H1 (cell line): ENCODE data around the gene SMARCC1. TPM values are rescaled to one million over a fixed set of nuclear protein-coding genes. Genes with fewer than 3 reads are reported as not detected.

Experiments used
- CTCF ChIA-PET: fragments of 300-600 bp; sonication (Branson Sonifier 250); formaldehyde crosslinking; loops from one replicate; lab custom pipeline; 2021; ENCODE audit not compliant: partially characterized antibody; lab: Charles Lee
- POLR2A ChIA-PET: fragments of 300-600 bp; sonication (Branson Sonifier 250); formaldehyde crosslinking; loops from one replicate; lab custom pipeline; 2021; ENCODE audit warnings: inconsistent platforms; ENCODE audit not compliant: partially characterized antibody; lab: Charles Lee
- DNase-seq, 2 experiments: peaks; one replicate each; pipeline versions ENCODE4 v3.0.0 to v3.0.0-alpha.2; 2010 to 2022; ENCODE audit warnings: low spot score in 2 of 2, low read depth in 1 of 2, mixed read lengths in 1 of 2
- FAIRE-seq: peaks from 2 replicates; lab custom pipeline; 2011; peaks lifted over from hg19 to GRCh38; lab: Jason Lieb, UNC
- H2AFZ ChIP-seq: 2 replicates; pipeline ENCODE4 v1.8.1; 2012; ENCODE audit warnings: low read length, inconsistent platforms
- H2AK5ac ChIP-seq: 2 replicates; pipeline ENCODE4 v1.6.1; 2013; ENCODE audit warnings: low read depth, low read length
- H2BK120ac ChIP-seq: replicated peaks from 2 replicates; pipeline ENCODE3; 2013; ENCODE audit warnings: low read depth, low read length, inconsistent platforms
- H2BK12ac ChIP-seq: 2 replicates; pipeline ENCODE4 v1.6.1; 2013; ENCODE audit warnings: low read depth, low read length
- H2BK15ac ChIP-seq: 2 replicates; pipeline ENCODE4 v1.6.1; 2013; ENCODE audit warnings: low read length
- H2BK20ac ChIP-seq: 2 replicates; pipeline ENCODE4 v1.6.1; 2013; ENCODE audit warnings: low read length
- H2BK5ac ChIP-seq: 2 replicates; pipeline ENCODE4 v1.6.1; 2013; ENCODE audit warnings: low read depth, low read length
- H3K14ac ChIP-seq: 2 replicates; pipeline ENCODE4 v1.6.1; 2013; ENCODE audit warnings: inconsistent platforms; ENCODE audit not compliant: insufficient read length
- H3K18ac ChIP-seq: 2 replicates; pipeline ENCODE4 v1.6.1; 2013; ENCODE audit warnings: low read length; ENCODE audit errors: extremely low read depth
- H3K23ac ChIP-seq: 2 replicates; pipeline ENCODE4 v1.6.1; 2013; ENCODE audit warnings: inconsistent platforms; ENCODE audit not compliant: insufficient read length
- H3K23me2 ChIP-seq: 2 replicates; pipeline ENCODE4 v1.6.1; 2013; ENCODE audit warnings: low read depth, low read length
- H3K27ac ChIP-seq: 2 replicates; pipeline ENCODE4 v1.6.1; 2011; ENCODE audit warnings: low read depth, low read length, inconsistent platforms
- H3K27me3 ChIP-seq, 4 experiments: replicated peaks in 1 of 4; 1 replicate in 1 of 4; 2 replicates in 3 of 4; pipeline versions ENCODE4 v1.6.1 to v1.8.1; 2011 to 2013; ENCODE audit warnings: low read length in 3 of 4, mild to moderate bottlenecking in 3 of 4, inconsistent platforms in 2 of 4, mixed read lengths in 2 of 4, moderate library complexity in 1 of 4; ENCODE audit not compliant: control insufficient read depth in 3 of 4, insufficient read depth in 3 of 4; ENCODE audit errors: extremely low read depth in 1 of 4
- H3K36me3 ChIP-seq, 4 experiments: 2 replicates each; pipeline versions ENCODE4 v1.6.1 to v1.8.1; 2011 to 2013; ENCODE audit warnings: mild to moderate bottlenecking in 4 of 4, low read length in 3 of 4, moderate library complexity in 2 of 4, control low read depth in 1 of 4, inconsistent platforms in 1 of 4; ENCODE audit not compliant: insufficient read depth in 4 of 4, control insufficient read depth in 2 of 4
- H3K4ac ChIP-seq: replicated peaks from 2 replicates; pipeline ENCODE3; 2013; ENCODE audit warnings: low read length, low read depth, mixed read lengths, inconsistent platforms; ENCODE audit not compliant: insufficient read length
- H3K4me1 ChIP-seq, 4 experiments: replicated peaks in 1 of 4; 1 replicate in 1 of 4; 2 replicates in 3 of 4; pipeline versions ENCODE4 v1.6.1 to v1.8.1; 2011 to 2013; ENCODE audit warnings: low read length in 3 of 4, inconsistent platforms in 2 of 4, mixed read lengths in 1 of 4; ENCODE audit not compliant: insufficient read depth in 4 of 4, control insufficient read depth in 3 of 4
- H3K4me2 ChIP-seq, 2 experiments: 2 replicates each; pipeline versions ENCODE4 v1.6.1 to v1.8.1; 2011 to 2013; ENCODE audit warnings: low read depth in 2 of 2, low read length in 2 of 2, control low read depth in 1 of 2, inconsistent platforms in 1 of 2, mild to moderate bottlenecking in 1 of 2; ENCODE audit not compliant: insufficient read depth in 1 of 2
- H3K4me3 ChIP-seq, 4 experiments: fragments of 200-600, 300-600 bp in 1 of 4; sonication (generic), shearing (Covaris generic), sonication (Bioruptor Twin) in 1 of 4; 2 replicates each; pipeline versions ENCODE4 v1.5.1 to v1.8.1; 2011 to 2016; ENCODE audit warnings: low read length in 4 of 4, low read depth in 3 of 4, control low read depth in 2 of 4, inconsistent platforms in 2 of 4, mild to moderate bottlenecking in 2 of 4, mixed read lengths in 1 of 4, moderate library complexity in 1 of 4; ENCODE audit not compliant: insufficient read depth in 2 of 4; ENCODE audit errors: extremely low read depth in 1 of 4
- H3K56ac ChIP-seq: replicated peaks from 2 replicates; pipeline ENCODE3; 2013; ENCODE audit warnings: low read depth, mild to moderate bottlenecking, mixed read lengths, low read length, inconsistent platforms; ENCODE audit not compliant: insufficient read length
- H3K79me1 ChIP-seq: 2 replicates; pipeline ENCODE4 v1.6.1; 2013; ENCODE audit warnings: low read depth, low read length, control low read depth
- H3K79me2 ChIP-seq, 2 experiments: 2 replicates each; pipeline versions ENCODE4 v1.6.1 to v1.8.1; 2012 to 2013; ENCODE audit warnings: low read length in 2 of 2, mild to moderate bottlenecking in 2 of 2, inconsistent platforms in 1 of 2; ENCODE audit not compliant: insufficient read depth in 2 of 2, control insufficient read depth in 1 of 2
- H3K9ac ChIP-seq, 4 experiments: replicated peaks in 1 of 4; 1 replicate in 1 of 4; 2 replicates in 3 of 4; pipeline versions ENCODE4 v1.6.1 to v1.8.1; 2011 to 2013; ENCODE audit warnings: low read depth in 3 of 4, low read length in 3 of 4, control low read depth in 2 of 4, mild to moderate bottlenecking in 2 of 4, moderate library complexity in 2 of 4, inconsistent platforms in 1 of 4; ENCODE audit errors: extremely low read depth in 1 of 4
- H3K9me3 ChIP-seq, 2 experiments: 2 replicates each; pipeline versions ENCODE4 v1.6.1 to v1.8.1; 2012 to 2013; ENCODE audit warnings: mild to moderate bottlenecking in 2 of 2, moderate library complexity in 2 of 2, control low read depth in 1 of 2, inconsistent platforms in 1 of 2, low read depth in 1 of 2, low read length in 1 of 2, mixed read lengths in 1 of 2; ENCODE audit not compliant: insufficient read depth in 2 of 2
- H4K20me1 ChIP-seq, 2 experiments: replicated peaks in 1 of 2; 2 replicates each; pipeline versions ENCODE3 to v1.8.1; 2011 to 2013; ENCODE audit warnings: inconsistent platforms in 2 of 2, low read length in 2 of 2, mild to moderate bottlenecking in 1 of 2; ENCODE audit not compliant: insufficient read depth in 2 of 2, control insufficient read depth in 1 of 2
- H4K5ac ChIP-seq: 2 replicates; pipeline ENCODE4 v1.6.1; 2013; ENCODE audit warnings: low read length, low read depth, mixed read lengths, inconsistent platforms; ENCODE audit not compliant: insufficient read length
- H4K8ac ChIP-seq: 2 replicates; pipeline ENCODE4 v1.8.0; 2013; ENCODE audit warnings: mild to moderate bottlenecking, moderate library complexity, low read length, inconsistent platforms; ENCODE audit not compliant: insufficient read depth; ENCODE audit errors: extremely low read depth
- H4K91ac ChIP-seq: replicated peaks from 2 replicates; pipeline ENCODE3; 2013; ENCODE audit warnings: low read length, mixed read lengths, inconsistent platforms; ENCODE audit not compliant: insufficient read length
- CEBPB ChIP-seq: IDR thresholded peaks from 2 replicates; pipeline ENCODE4 v1.6.1; 2012; ENCODE audit warnings: low read depth, low read length
- CREB1 ChIP-seq: IDR thresholded peaks from 2 replicates; pipeline ENCODE4 v1.6.1; 2012; ENCODE audit warnings: inconsistent platforms
- EP300 ChIP-seq, 2 experiments: IDR thresholded peaks; 1 replicate in 1 of 2; 2 replicates in 1 of 2; pipeline ENCODE4 v1.6.1; 2011 to 2012; ENCODE audit warnings: low read depth in 2 of 2, low read length in 2 of 2, mild to moderate bottlenecking in 2 of 2, borderline replicate concordance in 1 of 2, inconsistent platforms in 1 of 2, moderate library complexity in 1 of 2
- KDM1A ChIP-seq: fragments of 200-600, 300-600 bp; sonication (generic); IDR thresholded peaks from 2 replicates; pipeline ENCODE4 v1.7.1; 2016; ENCODE audit warnings: mild to moderate bottlenecking, low read length, borderline replicate concordance
- KDM5A ChIP-seq: fragments of 200-600 bp; IDR thresholded peaks from 2 replicates; pipeline ENCODE4 v1.7.1; 2012; ENCODE audit warnings: mild to moderate bottlenecking, low read length, inconsistent platforms, mixed read lengths
- PHF8 ChIP-seq: fragments of 200-600 bp; sonication (generic); conservative IDR thresholded peaks from 2 replicates; pipeline ENCODE4 v1.7.1; 2012; ENCODE audit warnings: low read depth, mild to moderate bottlenecking, inconsistent platforms, low read length, moderate library complexity
- RXRA ChIP-seq: IDR thresholded peaks from 2 replicates; pipeline ENCODE4 v1.6.1; 2011; ENCODE audit warnings: low read depth, mild to moderate bottlenecking, low read length, moderate library complexity; ENCODE audit not compliant: insufficient read depth
- TBP ChIP-seq: IDR thresholded peaks from 2 replicates; pipeline ENCODE4 v1.6.1; 2011; ENCODE audit warnings: low read depth, low read length, improper control_type of control experiment
- WGBS, 2 experiments: shearing (Covaris generic) in 1 of 2; methylation state at CpG; one replicate each; pipeline versions ENCODE4 v1.1.6 to v1.1.7; 2013 to 2015; ENCODE audit warnings: low lambda C conversion rate in 2 of 2, mixed read lengths in 2 of 2, inconsistent platforms in 1 of 2, low coverage in 1 of 2, missing lambda C conversion rate in 1 of 2; ENCODE audit not compliant: insufficient replicate concordance in 2 of 2, insufficient coverage in 1 of 2, insufficient read length in 1 of 2; ENCODE audit errors: extremely low coverage in 1 of 2, missing lambda C conversion rate in 1 of 2; 5-methylcytosine and 5-hydroxymethylcytosine counted together
- polyA plus RNA-seq, 7 experiments: library from polyadenylated mRNA; depleted of rRNA in 3 of 7; stranded (reverse) in 5 of 7; unstranded in 2 of 7; fragments of >200 nt in 5 of 7; fragments of 200-250 nt in 2 of 7; gene quantifications; 1 replicate in 5 of 7; 2 replicates in 1 of 7; 4 replicates in 1 of 7; pipeline versions ENCODE4 v1.2.1 to v1.2.3, GENCODE V29; 2011 to 2013; ENCODE audit warnings: missing spikeins in 2 of 7, mixed read lengths in 2 of 7
- total RNA-seq: library from RNA; stranded (reverse); fragmentation: NEBNext Ultra II Directional; extraction: Animal tissue kit (Norgen Biotek cat#: 25700); gene quantifications from 2 replicates; pipeline ENCODE4 v1.2.1, GENCODE V29; 2021

The SMARCC1 gene
- total and polyA plus RNA-seq, 2 of the 8 experiments (the other 6 are each of a cell fraction or from before 2014, with no cell fraction given) = 64.1 to 335 TPM

DNA sequence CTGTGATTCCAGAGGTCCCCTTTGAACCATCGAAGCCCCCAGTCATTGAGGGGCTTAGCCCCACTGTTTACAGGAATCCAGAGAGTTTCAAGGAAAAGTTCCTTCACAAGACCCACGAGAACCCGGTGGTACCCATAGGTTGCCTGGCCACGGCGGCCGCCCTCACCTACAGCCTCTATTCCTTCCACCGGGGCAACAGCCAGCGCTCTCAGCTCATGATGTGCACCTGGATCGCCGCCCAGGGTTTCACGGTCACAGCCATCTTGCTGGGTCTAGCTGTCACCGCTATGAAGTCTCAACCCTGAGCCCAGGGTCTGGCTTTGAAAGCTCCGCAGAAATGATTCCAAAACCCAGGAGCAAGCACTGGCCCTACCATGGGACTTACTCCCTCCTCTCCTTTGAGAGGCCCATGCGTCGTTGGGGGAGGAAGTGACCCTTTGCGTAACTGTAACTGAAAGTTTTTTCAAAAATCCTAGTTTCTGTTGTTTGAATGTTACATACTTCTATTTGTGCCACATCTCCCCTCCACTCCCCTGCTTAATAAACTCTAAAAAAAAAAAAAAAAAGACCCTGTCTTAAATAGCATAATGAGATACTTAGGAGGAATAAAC is 118.0 kb downstream of the SMARCC1 start:
- WGBS, 2 experiments = 92% methylated on average over 16 of the region's 16 CpGs; no CpG with 5 or more reads in 1 of the 2 experiments
- H2BK5ac ChIP-seq = no peak overlapping the region
- H3K79me1 ChIP-seq = peaks cover 2% of the 10 kb centered on the region; the same call in 1 of the 2 replicates
- no peak overlapping the region for H2AFZ ChIP-seq
- H4K8ac ChIP-seq = peak overlapping the region; percentile 16; the same call in 1 of the 2 replicates
- no peak overlapping the region for H2BK15ac ChIP-seq
- no peak overlapping the region for H3K56ac ChIP-seq
- no peak overlapping the region for H3K4me3 ChIP-seq
- no peaks in the 10 kb centered on the region for H3K4me1 ChIP-seq
- DNase-seq = no peak
- H4K5ac ChIP-seq = no peak overlapping the region
- H3K9ac ChIP-seq = no peak overlapping the region
- ChIA-PET POLR2A (no interaction called here), CTCF (interaction anchor here (1.3 to 1.6 kb wide), 2 partner anchors 12 to 14 kb away, joined by 4 read pairs; no protein-coding TSS in a partner anchor)
- H3K36me3 ChIP-seq = peaks cover 16 to 75% (median 35%) of the 10 kb centered on the region in 4 experiments
- no peaks in the 10 kb centered on the region for H3K23me2 ChIP-seq
- H3K27me3 ChIP-seq = no peaks in the 10 kb centered on the region
- no peak overlapping the region for H2BK20ac ChIP-seq
- H3K18ac ChIP-seq = no peak overlapping the region
- H2AK5ac ChIP-seq = no peak overlapping the region
- peaks cover 0 to 23% of the 10 kb centered on the region in 2 experiments; a peak in 2 of 4 replicates for H3K79me2 ChIP-seq
- no peak overlapping the region for H2BK120ac ChIP-seq
- TF ChIP-seq TBP = no peak
- no peak for TF ChIP-seq CEBPB
- no peak for TF ChIP-seq CREB1
- TF ChIP-seq RXRA = no peak
- TF ChIP-seq EP300 (IDR thresholded peaks at IDR 0.05; ENCODE audit: borderline replicate concordance in 1 of 2, low read depth in 2 of 2, low read length in 2 of 2) = no peak
- no peak for TF ChIP-seq KDM1A
- no peak for TF ChIP-seq KDM5A
- TF ChIP-seq PHF8 = no peak
- FAIRE-seq = no peak
- peaks cover 0 to 2% of the 10 kb centered on the region in 2 experiments for H4K20me1 ChIP-seq
- H3K14ac ChIP-seq = no peak overlapping the region
- H3K9me3 ChIP-seq = no peaks in the 10 kb centered on the region
- no peak overlapping the region for H4K91ac ChIP-seq
- H3K23ac ChIP-seq = no peak overlapping the region
- no peak overlapping the region for H2BK12ac ChIP-seq
- no peak overlapping the region for H3K4ac ChIP-seq
- no peak overlapping the region for H3K4me2 ChIP-seq
- no peak overlapping the region; the same call in 1 of the 2 replicates for H3K27ac ChIP-seq
